Measurements from ENCODE around the gene WHAMM.

GRCh38 chr15:82847703-82848102, 38.3 kb downstream of the WHAMM start:
- TF ChIP-seq CTCF (IDR thresholded peaks at IDR 0.05) = no peak
- TF ChIP-seq EP300 (IDR thresholded peaks at IDR 0.05; ENCODE audit: low read depth) = no peak
- TF ChIP-seq POLR2AphosphoS5 (IDR thresholded peaks at IDR 0.05) = no peak
